Stimulated activated CD8-positive, alpha-beta memory T cell treated with anti-CD3 and anti-CD28 coated beads, Interleukin-4, amount 100 ng/mL, for 24 hours (primary cell): Measurements from ENCODE around the gene TAS2R1.

ENCODE experiments used
- DNase-seq: peaks from one replicate; pipeline ENCODE4 v3.0.0-alpha.2; 2020; ENCODE audit warnings: low read depth

The TAS2R1 gene

DNA sequence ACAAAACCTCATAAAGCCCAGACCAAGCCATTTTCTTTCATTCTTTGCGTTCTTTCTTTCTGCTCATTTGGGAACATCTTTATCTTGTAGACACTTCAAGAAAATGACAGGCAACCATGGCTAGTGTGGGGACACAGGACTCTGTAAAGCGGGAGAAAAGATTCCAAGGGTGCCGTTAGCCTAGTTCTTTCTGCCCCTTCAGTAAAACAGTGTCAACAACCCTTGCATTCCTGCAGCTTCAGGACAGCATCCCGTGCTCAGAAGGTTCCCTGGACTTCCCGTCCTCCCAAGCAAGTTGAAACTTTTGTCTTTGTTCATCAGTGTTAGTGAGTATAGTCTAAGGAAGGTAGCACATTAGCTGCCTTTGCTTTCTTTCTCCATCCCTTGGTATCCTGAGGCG, 41.9 kb downstream of the TAS2R1 start:
- no peak for DNase-seq

DNA sequence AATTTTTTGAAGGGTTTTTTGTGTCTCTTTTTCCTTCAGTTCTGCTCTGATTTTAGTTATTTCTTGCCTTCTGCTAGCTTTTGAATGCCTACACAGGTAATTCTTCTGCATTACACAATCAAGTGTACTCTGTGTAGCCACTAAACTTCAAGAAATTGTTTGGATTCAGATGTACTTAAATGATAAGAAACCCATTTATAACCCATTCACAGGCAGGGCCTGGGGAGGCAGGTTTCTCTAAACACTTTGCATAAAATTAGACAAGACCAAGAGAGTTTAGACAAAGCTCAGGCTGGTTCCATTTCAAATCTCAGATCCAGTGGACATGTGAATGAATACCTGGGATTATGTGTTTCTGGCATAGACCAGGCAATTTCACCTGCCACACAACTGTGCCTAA, 43.0 kb downstream of the TAS2R1 start:
- no peak for DNase-seq

DNA sequence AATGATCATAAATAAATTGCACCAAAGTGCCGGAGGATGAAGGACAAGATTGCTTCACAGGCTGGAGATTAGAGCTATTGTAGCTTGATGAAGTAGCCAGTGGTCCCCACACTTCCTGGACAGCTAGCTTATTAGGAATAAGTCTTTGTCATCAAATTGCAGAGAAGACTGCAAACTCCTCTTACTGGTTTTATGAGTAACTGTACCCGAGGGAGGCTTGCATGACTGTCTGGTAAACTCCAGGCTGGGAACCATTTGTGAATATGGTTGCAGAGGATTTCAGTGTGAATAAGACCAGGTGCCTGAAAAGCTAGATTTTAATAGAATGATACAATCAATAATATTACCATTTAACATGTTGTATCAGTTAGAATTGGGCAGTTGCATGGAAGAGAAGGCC, 47.7 kb downstream of the TAS2R1 start:
- no peak for DNase-seq
